Measurements from ENCODE around the gene BTBD1.

The BTBD1 gene

DNA sequence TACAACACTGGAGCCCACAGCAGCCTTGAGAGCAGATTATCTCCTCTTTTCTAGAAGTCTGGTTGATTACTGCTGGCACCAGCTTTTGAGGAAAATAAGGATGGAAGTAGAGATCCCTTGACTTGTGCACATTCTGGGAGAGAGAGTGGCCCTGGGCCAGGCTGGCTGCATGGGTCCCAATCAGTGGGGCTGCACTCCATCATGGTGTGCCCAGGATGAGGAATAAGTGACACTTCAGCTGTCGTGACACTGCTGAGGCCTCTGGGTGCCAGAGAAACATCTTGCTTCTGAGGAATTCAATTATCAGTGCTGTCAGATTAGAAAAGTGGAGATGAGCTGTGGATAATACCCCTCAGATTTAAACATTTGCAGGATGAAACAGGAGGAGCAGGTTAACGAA lies 72.0 kb downstream of the BTBD1 start:
- Histone ChIP-seq H3K36me3 (ENCODE audit: control insufficient read depth in 2 of 2, insufficient read depth in 1 of 2, low read length in 2 of 2) (peaks cover 12 to 13% of the 10 kb centered on the region in 2 experiments), H3K9me3 (ENCODE audit: control insufficient read depth, insufficient read depth, low read depth, low read length) (no peaks in the 10 kb centered on the region), H3K4me3 (ENCODE audit: low read depth, low read length) (no peak overlapping the region), H3K4me1 (ENCODE audit: control insufficient read depth, insufficient read depth, low read length) (no peaks in the 10 kb centered on the region), H3K27ac (ENCODE audit: extremely low read depth, low read depth, low read length) (no peak overlapping the region)
- TF ChIP-seq, protein P1, sequence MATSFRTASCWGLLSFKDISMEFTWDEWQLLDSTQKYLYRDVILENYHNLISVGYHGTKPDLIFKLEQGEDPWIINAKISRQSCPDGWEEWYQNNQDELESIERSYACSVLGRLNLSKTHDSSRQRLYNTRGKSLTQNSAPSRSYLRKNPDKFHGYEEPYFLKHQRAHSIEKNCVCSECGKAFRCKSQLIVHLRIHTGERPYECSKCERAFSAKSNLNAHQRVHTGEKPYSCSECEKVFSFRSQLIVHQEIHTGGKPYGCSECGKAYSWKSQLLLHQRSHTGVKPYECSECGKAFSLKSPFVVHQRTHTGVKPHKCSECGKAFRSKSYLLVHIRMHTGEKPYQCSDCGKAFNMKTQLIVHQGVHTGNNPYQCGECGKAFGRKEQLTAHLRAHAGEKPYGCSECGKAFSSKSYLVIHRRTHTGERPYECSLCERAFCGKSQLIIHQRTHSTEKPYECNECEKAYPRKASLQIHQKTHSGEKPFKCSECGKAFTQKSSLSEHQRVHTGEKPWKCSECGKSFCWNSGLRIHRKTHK (tag by site-specific recombination; IDR thresholded peaks at IDR 0.05), result no peak
- no peak for TF ChIP-seq ZBTB48 (tag by site-specific recombination; IDR thresholded peaks at IDR 0.05)
- no peak for TF ChIP-seq ZNF394 (tag by site-specific recombination; IDR thresholded peaks at IDR 0.05; ENCODE audit: borderline replicate concordance)
- TF ChIP-seq, protein P2, sequence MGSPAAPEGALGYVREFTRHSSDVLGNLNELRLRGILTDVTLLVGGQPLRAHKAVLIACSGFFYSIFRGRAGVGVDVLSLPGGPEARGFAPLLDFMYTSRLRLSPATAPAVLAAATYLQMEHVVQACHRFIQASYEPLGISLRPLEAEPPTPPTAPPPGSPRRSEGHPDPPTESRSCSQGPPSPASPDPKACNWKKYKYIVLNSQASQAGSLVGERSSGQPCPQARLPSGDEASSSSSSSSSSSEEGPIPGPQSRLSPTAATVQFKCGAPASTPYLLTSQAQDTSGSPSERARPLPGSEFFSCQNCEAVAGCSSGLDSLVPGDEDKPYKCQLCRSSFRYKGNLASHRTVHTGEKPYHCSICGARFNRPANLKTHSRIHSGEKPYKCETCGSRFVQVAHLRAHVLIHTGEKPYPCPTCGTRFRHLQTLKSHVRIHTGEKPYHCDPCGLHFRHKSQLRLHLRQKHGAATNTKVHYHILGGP (tag by site-specific recombination; IDR thresholded peaks at IDR 0.05), result no peak
- TF ChIP-seq ZNF416 (tag by site-specific recombination; IDR thresholded peaks at IDR 0.05), result no peak
- no peak for TF ChIP-seq ZNF157 (tag by site-specific recombination; IDR thresholded peaks at IDR 0.05)
- TF ChIP-seq ZNF121 (tag by site-specific recombination; IDR thresholded peaks at IDR 0.05), result no peak
- no peak for TF ChIP-seq ZNF830 (tag by site-specific recombination; IDR thresholded peaks at IDR 0.05; ENCODE audit: low read depth)
- no peak for TF ChIP-seq SP7 (tag by site-specific recombination; IDR thresholded peaks at IDR 0.05)
- no peak for TF ChIP-seq ZFP3 (tag by site-specific recombination; IDR thresholded peaks at IDR 0.05; ENCODE audit: low read depth)
- TF ChIP-seq, protein P3, sequence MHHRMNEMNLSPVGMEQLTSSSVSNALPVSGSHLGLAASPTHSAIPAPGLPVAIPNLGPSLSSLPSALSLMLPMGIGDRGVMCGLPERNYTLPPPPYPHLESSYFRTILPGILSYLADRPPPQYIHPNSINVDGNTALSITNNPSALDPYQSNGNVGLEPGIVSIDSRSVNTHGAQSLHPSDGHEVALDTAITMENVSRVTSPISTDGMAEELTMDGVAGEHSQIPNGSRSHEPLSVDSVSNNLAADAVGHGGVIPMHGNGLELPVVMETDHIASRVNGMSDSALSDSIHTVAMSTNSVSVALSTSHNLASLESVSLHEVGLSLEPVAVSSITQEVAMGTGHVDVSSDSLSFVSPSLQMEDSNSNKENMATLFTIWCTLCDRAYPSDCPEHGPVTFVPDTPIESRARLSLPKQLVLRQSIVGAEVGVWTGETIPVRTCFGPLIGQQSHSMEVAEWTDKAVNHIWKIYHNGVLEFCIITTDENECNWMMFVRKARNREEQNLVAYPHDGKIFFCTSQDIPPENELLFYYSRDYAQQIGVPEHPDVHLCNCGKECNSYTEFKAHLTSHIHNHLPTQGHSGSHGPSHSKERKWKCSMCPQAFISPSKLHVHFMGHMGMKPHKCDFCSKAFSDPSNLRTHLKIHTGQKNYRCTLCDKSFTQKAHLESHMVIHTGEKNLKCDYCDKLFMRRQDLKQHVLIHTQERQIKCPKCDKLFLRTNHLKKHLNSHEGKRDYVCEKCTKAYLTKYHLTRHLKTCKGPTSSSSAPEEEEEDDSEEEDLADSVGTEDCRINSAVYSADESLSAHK (tag by site-specific recombination; IDR thresholded peaks at IDR 0.05), result no peak
- no peak for TF ChIP-seq ZNF585B (tag by site-specific recombination; IDR thresholded peaks at IDR 0.05)
- TF ChIP-seq, protein P4, sequence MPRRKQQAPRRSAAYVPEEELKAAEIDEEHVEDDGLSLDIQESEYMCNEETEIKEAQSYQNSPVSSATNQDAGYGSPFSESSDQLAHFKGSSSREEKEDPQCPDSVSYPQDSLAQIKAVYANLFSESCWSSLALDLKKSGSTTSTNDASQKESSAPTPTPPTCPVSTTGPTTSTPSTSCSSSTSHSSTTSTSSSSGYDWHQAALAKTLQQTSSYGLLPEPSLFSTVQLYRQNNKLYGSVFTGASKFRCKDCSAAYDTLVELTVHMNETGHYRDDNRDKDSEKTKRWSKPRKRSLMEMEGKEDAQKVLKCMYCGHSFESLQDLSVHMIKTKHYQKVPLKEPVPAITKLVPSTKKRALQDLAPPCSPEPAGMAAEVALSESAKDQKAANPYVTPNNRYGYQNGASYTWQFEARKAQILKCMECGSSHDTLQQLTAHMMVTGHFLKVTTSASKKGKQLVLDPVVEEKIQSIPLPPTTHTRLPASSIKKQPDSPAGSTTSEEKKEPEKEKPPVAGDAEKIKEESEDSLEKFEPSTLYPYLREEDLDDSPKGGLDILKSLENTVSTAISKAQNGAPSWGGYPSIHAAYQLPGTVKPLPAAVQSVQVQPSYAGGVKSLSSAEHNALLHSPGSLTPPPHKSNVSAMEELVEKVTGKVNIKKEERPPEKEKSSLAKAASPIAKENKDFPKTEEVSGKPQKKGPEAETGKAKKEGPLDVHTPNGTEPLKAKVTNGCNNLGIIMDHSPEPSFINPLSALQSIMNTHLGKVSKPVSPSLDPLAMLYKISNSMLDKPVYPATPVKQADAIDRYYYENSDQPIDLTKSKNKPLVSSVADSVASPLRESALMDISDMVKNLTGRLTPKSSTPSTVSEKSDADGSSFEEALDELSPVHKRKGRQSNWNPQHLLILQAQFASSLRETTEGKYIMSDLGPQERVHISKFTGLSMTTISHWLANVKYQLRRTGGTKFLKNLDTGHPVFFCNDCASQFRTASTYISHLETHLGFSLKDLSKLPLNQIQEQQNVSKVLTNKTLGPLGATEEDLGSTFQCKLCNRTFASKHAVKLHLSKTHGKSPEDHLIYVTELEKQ (tag by site-specific recombination; IDR thresholded peaks at IDR 0.05; ENCODE audit: borderline replicate concordance), result no peak
- no peak for TF ChIP-seq ZNF792 (tag by site-specific recombination; IDR thresholded peaks at IDR 0.05)
- TF ChIP-seq, protein P5, sequence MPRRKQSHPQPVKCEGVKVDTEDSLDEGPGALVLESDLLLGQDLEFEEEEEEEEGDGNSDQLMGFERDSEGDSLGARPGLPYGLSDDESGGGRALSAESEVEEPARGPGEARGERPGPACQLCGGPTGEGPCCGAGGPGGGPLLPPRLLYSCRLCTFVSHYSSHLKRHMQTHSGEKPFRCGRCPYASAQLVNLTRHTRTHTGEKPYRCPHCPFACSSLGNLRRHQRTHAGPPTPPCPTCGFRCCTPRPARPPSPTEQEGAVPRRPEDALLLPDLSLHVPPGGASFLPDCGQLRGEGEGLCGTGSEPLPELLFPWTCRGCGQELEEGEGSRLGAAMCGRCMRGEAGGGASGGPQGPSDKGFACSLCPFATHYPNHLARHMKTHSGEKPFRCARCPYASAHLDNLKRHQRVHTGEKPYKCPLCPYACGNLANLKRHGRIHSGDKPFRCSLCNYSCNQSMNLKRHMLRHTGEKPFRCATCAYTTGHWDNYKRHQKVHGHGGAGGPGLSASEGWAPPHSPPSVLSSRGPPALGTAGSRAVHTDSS (tag by site-specific recombination; IDR thresholded peaks at IDR 0.05), result no peak
- TF ChIP-seq ZNF16 (tag by site-specific recombination; IDR thresholded peaks at IDR 0.05; ENCODE audit: low read depth), result no peak
- no peak for TF ChIP-seq ZNF221 (tag by site-specific recombination; IDR thresholded peaks at IDR 0.05; ENCODE audit: borderline replicate concordance)
- CTCF ChIA-PET, result interaction anchor here (0.7 to 2.9 kb wide), 3 partner anchors 16 to 353 kb away, joined by 3 to 18 read pairs (median 8); partner anchors contain the start of gene C15orf40
- POLR2A ChIA-PET, result interaction anchor here (1.7 kb wide), 1 partner anchor 10 kb away, joined by 3 read pairs; the partner anchor contains the start of gene RAMAC

All from HEK293 (cell line).